Small intestine (tissue), 7 donors: Measurements from ENCODE around the gene KRT20. TPM values are rescaled to one million over a fixed set of nuclear protein-coding genes. Genes with fewer than 3 reads are reported as not detected.
A peak's percentile ranks its signal among the peaks of the same experiment; 100 is the strongest.

Experiments
- DNase-seq, 2 donors: peaks; one replicate each; pipeline versions ENCODE4 v3.0.0 to v3.0.0-alpha.2; 2013
- FAIRE-seq: peaks from 2 replicates; lab custom pipeline; 2012; peaks lifted over from hg19 to GRCh38; lab: Jason Lieb, UNC
- H3K27ac ChIP-seq, 3 donors: one replicate each; pipeline ENCODE4 v1.5.1; 2013; ENCODE audit warnings: low read length in 2 of 3, mild to moderate bottlenecking in 2 of 3, control low read depth in 1 of 3, inconsistent platforms in 1 of 3, low read depth in 1 of 3, moderate library complexity in 1 of 3
- H3K27me3 ChIP-seq, 3 donors: one replicate each; pipeline ENCODE4 v1.6.1; 2013; ENCODE audit warnings: low read length in 3 of 3, inconsistent platforms in 1 of 3; ENCODE audit not compliant: control insufficient read depth in 3 of 3, insufficient read depth in 3 of 3
- H3K36me3 ChIP-seq, 3 donors: one replicate each; pipeline ENCODE4 v1.6.1; 2013; ENCODE audit warnings: low read length in 3 of 3, inconsistent platforms in 1 of 3, low read depth in 1 of 3, mild to moderate bottlenecking in 1 of 3, moderate library complexity in 1 of 3; ENCODE audit not compliant: control insufficient read depth in 3 of 3, insufficient read depth in 2 of 3
- H3K4me1 ChIP-seq, 3 donors: one replicate each; pipeline ENCODE4 v1.6.1; 2013; ENCODE audit warnings: low read length in 2 of 3, inconsistent platforms in 1 of 3, low read depth in 1 of 3, mild to moderate bottlenecking in 1 of 3, moderate library complexity in 1 of 3; ENCODE audit not compliant: control insufficient read depth in 3 of 3, insufficient read depth in 2 of 3
- H3K4me3 ChIP-seq, 3 donors: one replicate each; pipeline ENCODE4 v1.5.1; 2013; ENCODE audit warnings: low read length in 3 of 3, control low read depth in 1 of 3, inconsistent platforms in 1 of 3, low read depth in 1 of 3, mild to moderate bottlenecking in 1 of 3, moderate library complexity in 1 of 3
- H3K9me3 ChIP-seq, 2 donors: one replicate each; pipeline ENCODE4 v1.6.1; 2013; ENCODE audit warnings: low read depth in 1 of 2, low read length in 1 of 2; ENCODE audit not compliant: control insufficient read depth in 2 of 2, insufficient read depth in 1 of 2
- WGBS, 3 donors: extraction: QIAGEN DNeasy Blood & Tissue Kit; methylation state at CpG; one replicate each; pipeline ENCODE4 v1.1.7; 2013; 5-methylcytosine and 5-hydroxymethylcytosine counted together
- polyA plus RNA-seq, 4 donors: library from polyadenylated mRNA; stranded (reverse) in 3 of 4; unstranded in 1 of 4; fragments of 200-250 nt in 3 of 4; fragments of 120-200 nt in 1 of 4; gene quantifications; one replicate each; pipeline versions ENCODE4 v1.2.1 to v1.2.3, GENCODE V29; 2013
- donor health status: healthy with polysubstance abuse.
- donor health status: control.
- donor health status: control.
- donor health status: Bipolar disorder and iron deficiency.
- donor health status: healthy.

Gene KRT20
- polyA plus RNA-seq, 4 donors, result 66.8 to 1,534 (median 545) TPM

DNA sequence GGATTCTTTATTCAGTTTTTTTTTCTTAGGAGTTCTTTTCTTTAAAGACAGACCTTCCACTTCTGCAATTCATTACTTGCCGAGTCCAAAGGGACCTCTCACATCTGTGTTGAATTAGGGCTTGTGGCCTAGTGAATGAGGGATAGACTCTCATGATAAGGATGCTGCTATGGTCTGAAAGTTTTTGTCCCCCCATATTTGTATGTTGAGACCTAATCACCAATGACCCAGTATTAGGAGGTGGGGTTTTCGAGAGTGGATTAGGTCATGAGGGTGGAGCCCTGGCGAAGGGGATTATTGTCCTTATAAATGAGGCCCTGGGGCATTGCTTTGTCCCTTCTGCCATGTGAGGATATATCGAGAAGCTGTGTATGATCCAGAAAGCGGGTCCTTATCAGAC is 27.5 kb downstream of the KRT20 start:
- H3K9me3 ChIP-seq, result no peaks in the 10 kb centered on the region
- peaks cover 0 to 3% (median 0%) of the 10 kb centered on the region in 3 donors for H3K36me3 ChIP-seq
- H3K27ac ChIP-seq, result peak overlapping the region in 1 of 3 donors; percentile 13
- no peak overlapping the region for H3K4me3 ChIP-seq
- no peaks in the 10 kb centered on the region for H3K27me3 ChIP-seq
- DNase-seq, result peak in 1 of 2 donors; percentile 21
- WGBS, 3 donors, result 58 to 73% (median 65%) methylated on average over 5 of the region's 5 CpGs
- peaks cover 0 to 23% (median 4%) of the 10 kb centered on the region in 3 donors for H3K4me1 ChIP-seq
- no peak for FAIRE-seq

DNA sequence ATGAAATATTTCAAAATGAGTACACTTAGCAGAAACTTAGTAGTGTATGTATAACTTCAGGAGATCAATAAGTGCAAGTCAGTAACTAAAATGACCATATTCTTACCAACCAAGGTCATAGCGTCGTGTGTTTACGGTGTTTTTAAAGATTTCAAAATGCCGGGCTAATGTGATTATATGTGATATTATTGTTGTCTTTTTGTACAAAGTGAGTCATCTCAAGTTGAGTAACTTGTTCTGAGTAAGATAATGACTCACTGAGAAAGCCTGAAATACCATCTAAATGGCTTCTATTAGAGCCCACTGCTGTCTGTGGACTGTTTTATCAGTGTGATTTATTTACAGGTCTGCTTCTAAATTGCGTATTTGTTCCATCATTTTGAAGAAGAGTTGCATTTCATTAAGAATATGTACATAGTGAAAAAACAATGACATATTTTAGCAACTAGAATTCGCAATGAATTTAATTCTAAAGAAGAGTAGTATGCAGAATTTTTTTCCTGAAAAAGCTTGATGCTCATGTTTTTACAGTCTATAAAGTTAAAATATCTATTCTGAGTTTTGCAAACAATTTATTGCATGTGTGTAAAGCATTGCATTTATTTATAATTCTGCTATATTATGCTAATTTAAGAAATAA is 30.7 kb downstream of the KRT20 start:
- FAIRE-seq (no peak), DNase-seq (no peak)
- H3K4me1 ChIP-seq, result peaks cover 0 to 12% (median 2%) of the 10 kb centered on the region in 3 donors
- WGBS, 3 donors, result 40 to 72% (median 40%) methylated on average over 6 of the region's 6 CpGs
- H3K9me3 ChIP-seq, result no peaks in the 10 kb centered on the region
- H3K27ac ChIP-seq, result no peak overlapping the region
- H3K27me3 ChIP-seq, result peaks cover 0 to 3% (median 0%) of the 10 kb centered on the region in 3 donors
- no peak overlapping the region for H3K4me3 ChIP-seq
- no peaks in the 10 kb centered on the region for H3K36me3 ChIP-seq

DNA sequence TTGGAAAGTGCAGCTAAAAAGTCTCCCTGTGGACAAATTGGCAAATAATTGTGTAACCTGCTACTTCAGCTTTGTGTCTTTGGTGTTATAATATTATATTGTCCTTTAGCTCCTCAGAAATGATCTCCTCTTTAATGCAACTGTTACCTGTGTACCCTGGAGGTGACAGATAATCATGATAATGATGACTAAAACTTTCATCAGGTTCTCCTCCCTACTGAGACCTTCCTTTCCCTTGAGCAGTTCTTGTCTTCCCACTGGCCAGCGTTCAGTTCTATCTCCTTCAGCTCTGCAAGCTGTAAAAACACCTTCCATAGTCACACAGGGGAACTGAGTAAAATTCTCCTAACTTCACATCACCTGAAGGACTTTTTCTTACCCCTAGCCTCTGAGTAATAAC is 32.7 kb downstream of the KRT20 start:
- DNase-seq (no peak), FAIRE-seq (no peak)
- peaks cover 0 to 3% (median 0%) of the 10 kb centered on the region in 3 donors for H3K27me3 ChIP-seq
- H3K4me1 ChIP-seq, result no peaks in the 10 kb centered on the region
- 68 to 71% (median 71%) methylated on average over 1 of the region's 1 CpG for WGBS, 3 donors
- no peaks in the 10 kb centered on the region for H3K36me3 ChIP-seq
- no peak overlapping the region for H3K4me3 ChIP-seq
- H3K9me3 ChIP-seq, result no peaks in the 10 kb centered on the region
- H3K27ac ChIP-seq, result no peak overlapping the region

DNA sequence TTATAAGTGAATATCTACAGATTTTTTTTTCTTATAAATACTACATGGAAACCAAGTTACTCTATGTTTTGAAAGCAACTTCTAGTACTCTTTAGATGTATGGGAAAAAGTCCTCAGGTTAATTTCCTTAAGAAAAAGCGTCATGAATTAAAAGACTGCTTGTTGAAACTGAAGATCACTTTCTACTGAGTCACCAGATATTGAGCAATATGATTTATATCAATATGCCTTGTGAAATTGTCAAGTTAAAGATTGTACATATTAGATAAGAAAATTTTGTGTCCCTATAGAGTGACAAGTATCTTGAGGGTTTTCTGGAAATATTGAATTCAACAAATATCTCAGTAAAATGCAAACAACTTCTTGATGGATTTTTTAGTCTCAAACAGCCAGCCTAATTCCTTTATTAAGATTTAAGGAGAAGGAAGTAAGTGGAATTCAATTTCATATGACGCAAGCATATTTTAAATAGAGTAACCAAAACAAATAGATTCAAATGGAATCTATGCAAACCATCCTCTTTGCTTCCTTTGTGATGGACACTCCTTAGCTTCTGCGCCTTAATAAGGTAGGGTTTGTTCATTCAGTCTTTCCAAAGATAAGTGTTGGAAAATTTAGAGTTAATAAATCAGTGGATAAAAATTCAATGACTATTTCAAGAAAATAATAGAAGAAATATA is 34.6 kb downstream of the KRT20 start:
- Histone ChIP-seq H3K4me3 (no peak overlapping the region), H3K27ac (no peak overlapping the region), H3K9me3 (no peaks in the 10 kb centered on the region), H3K4me1 (no peaks in the 10 kb centered on the region), H3K36me3 (no peaks in the 10 kb centered on the region), H3K27me3 (peaks cover 0 to 5% (median 3%) of the 10 kb centered on the region in 3 donors)
- 86 to 93% (median 93%) methylated on average over 3 of the region's 3 CpGs for WGBS, 3 donors
- FAIRE-seq (no peak), DNase-seq (no peak)

DNA sequence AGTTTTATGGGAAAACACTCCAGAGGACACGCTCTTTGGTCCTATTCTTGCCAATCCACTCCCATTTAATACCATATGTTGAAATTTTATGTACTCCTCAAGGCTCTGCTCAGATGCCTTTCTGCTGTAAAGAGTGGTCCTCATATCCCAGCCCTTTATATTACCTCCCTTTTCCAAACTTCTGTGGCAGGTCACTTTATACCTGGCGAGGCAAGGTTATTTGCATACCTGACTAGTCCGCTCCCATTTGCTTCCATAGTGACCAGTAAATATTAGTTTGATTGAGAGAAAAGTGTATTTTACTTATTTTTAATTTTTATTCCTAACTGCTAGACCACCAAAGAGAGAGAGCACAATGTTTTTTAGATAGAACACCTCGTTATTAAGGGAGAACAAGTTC is 35.3 kb downstream of the KRT20 start:
- Histone ChIP-seq H3K4me1 (no peaks in the 10 kb centered on the region), H3K27me3 (peaks cover 0 to 5% (median 4%) of the 10 kb centered on the region in 3 donors), H3K36me3 (no peaks in the 10 kb centered on the region), H3K27ac (no peak overlapping the region), H3K4me3 (no peak overlapping the region), H3K9me3 (no peaks in the 10 kb centered on the region)
- 83 to 91% (median 90%) methylated on average over 4 of the region's 4 CpGs for WGBS, 3 donors
- FAIRE-seq, result no peak
- DNase-seq, result no peak

DNA sequence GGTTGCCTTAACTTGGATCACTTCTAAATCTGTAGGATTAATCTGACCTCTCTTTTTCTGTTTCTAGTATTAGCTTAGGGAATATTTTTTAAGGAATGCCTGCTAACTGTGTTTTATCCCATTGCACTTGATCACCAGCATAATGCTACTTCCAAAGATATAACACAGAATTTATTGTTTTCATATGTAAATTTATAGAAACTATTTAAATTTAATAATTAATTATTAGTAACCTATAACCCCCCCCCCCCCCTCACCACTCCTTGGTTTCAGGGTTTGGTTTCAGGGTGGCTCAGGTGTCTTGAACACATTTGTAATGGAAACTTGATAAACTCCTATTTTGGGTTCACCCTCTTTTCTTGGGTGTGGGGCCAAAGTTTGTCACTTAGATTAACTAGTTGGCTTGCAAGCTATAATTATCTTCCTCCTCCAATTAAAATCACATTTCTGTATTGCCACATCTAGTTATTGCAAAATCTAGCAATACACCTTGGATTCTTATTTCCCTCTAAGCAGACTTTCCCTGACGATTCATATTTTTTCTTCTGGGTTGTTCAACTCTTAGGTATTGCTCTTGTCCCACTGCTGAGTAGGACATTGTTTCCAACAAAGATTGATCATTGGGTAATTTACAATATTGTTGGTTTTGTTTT is 36.3 kb downstream of the KRT20 start:
- FAIRE-seq, result no peak
- Histone ChIP-seq H3K27me3 (peaks cover 0 to 5% (median 5%) of the 10 kb centered on the region in 3 donors), H3K9me3 (no peaks in the 10 kb centered on the region), H3K4me3 (no peak overlapping the region), H3K27ac (no peak overlapping the region), H3K36me3 (no peaks in the 10 kb centered on the region), H3K4me1 (no peaks in the 10 kb centered on the region)
- peak in 1 of 2 donors; percentile 8 for DNase-seq
- 65 to 88% (median 80%) methylated on average over 1 of the region's 1 CpG for WGBS, 3 donors

DNA sequence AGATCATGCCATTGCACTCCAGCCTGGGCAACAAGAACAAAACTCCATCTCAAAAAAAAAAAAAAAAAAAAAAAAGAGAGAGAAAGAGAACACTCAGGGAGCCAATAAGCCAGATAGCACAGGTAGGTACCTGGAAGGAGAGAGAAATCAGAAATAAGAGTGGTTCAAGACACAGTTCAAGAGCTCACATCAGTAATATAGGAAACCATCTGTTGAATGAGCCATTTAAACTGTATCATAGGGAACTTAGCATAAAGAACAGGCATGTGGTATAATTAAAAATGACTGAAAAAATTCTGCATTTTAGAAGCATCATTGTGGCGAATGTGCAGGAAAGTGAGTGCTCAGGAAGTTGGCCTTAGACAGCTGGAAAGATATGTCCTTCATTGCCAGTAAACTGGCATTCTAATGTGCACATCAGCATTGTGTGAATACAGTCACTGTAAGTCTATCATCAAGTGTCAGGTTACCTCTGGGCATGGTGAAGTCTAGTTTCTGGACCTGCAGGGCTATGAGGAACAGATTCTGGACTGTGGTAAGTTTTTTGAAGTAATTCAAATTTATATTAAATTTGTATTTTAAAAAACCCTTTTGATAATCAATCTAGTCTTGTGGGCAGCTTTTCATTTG is 38.4 kb downstream of the KRT20 start:
- 75 to 85% (median 84%) methylated on average over 1 of the region's 1 CpG for WGBS, 3 donors
- DNase-seq (no peak), FAIRE-seq (no peak)
- Histone ChIP-seq H3K27ac (no peak overlapping the region), H3K4me3 (no peak overlapping the region), H3K36me3 (no peaks in the 10 kb centered on the region), H3K27me3 (peaks cover 0 to 7% (median 5%) of the 10 kb centered on the region in 3 donors), H3K4me1 (no peaks in the 10 kb centered on the region), H3K9me3 (no peaks in the 10 kb centered on the region)

DNA sequence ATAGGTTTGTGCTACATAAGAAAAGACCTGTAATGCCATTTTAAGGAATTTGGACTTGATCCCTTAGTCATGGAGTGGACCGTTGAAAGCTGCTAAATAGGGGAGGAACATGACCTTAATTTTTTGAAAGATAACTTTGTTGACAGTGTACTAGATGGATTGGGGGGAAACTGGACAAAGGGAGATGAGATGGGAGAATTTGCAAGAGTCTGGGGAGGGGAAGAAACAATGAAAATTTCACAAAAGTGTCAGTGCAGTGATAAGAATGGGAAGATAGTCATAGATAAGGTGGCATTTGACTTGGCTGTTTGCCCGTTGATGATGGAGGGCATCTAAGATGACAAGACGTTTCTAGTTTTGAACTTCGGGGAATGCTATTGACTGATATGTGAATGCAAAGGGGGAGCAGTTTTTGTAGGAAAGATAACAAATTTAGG is 40.4 kb downstream of the KRT20 start:
- WGBS, 3 donors, result 37 to 72% (median 63%) methylated on average over 4 of the region's 4 CpGs
- no peak overlapping the region for H3K4me3 ChIP-seq
- DNase-seq, result no peak
- H3K9me3 ChIP-seq, result no peaks in the 10 kb centered on the region
- H3K36me3 ChIP-seq, result no peaks in the 10 kb centered on the region
- H3K27me3 ChIP-seq, result peaks cover 0 to 6% (median 5%) of the 10 kb centered on the region in 3 donors
- no peaks in the 10 kb centered on the region for H3K4me1 ChIP-seq
- H3K27ac ChIP-seq, result no peak overlapping the region
- no peak for FAIRE-seq
